IPS-18c (cell line): ENCODE results near the gene PPP1R8.

Experiments
- H3K4me3 ChIP-seq: 2 replicates; pipeline ENCODE4 v1.7.0; 2013; ENCODE audit warnings: low read depth, mild to moderate bottlenecking, low read length, moderate library complexity; ENCODE audit not compliant: insufficient read depth
- H3K9me3 ChIP-seq: one replicate; pipeline ENCODE4 v1.6.1; 2013; ENCODE audit warnings: mild to moderate bottlenecking, low read length, moderate library complexity; ENCODE audit not compliant: control insufficient read depth, insufficient read depth

Gene PPP1R8

GRCh38 chr1:27883536-27883935 is 53.0 kb downstream of the PPP1R8 start:
- no peaks in the 10 kb centered on the region for H3K9me3 ChIP-seq
- no peak overlapping the region for H3K4me3 ChIP-seq

- no peaks in the 10 kb centered on the region for H3K9me3 ChIP-seq
- no peak overlapping the region for H3K4me3 ChIP-seq
Observed at GRCh38 chr1:27884006-27884954, 53.7 kb downstream of the PPP1R8 start.

GRCh38 chr1:27885114-27885528 is 54.5 kb downstream of the PPP1R8 start:
- no peak overlapping the region for H3K4me3 ChIP-seq
- H3K9me3 ChIP-seq, result peaks cover 2% of the 10 kb centered on the region

- H3K9me3 ChIP-seq, result peaks cover 2% of the 10 kb centered on the region
- no peak overlapping the region for H3K4me3 ChIP-seq
Observed at GRCh38 chr1:27885621-27886352, 55.2 kb downstream of the PPP1R8 start.

- Histone ChIP-seq H3K4me3 (no peak overlapping the region), H3K9me3 (peaks cover 2% of the 10 kb centered on the region)
Observed at GRCh38 chr1:27886353-27886679, 55.7 kb downstream of the PPP1R8 start.

- Histone ChIP-seq H3K4me3 (no peak overlapping the region), H3K9me3 (peaks cover 2% of the 10 kb centered on the region)
Observed at GRCh38 chr1:27886744-27887143, 56.2 kb downstream of the PPP1R8 start.

- H3K4me3 ChIP-seq, result no peak overlapping the region
- H3K9me3 ChIP-seq, result peaks cover 2% of the 10 kb centered on the region
Observed at GRCh38 chr1:27887215-27888021, 56.8 kb downstream of the PPP1R8 start.

- Histone ChIP-seq H3K4me3 (no peak overlapping the region), H3K9me3 (peaks cover 4% of the 10 kb centered on the region)
Observed at GRCh38 chr1:27889506-27889905, 58.9 kb downstream of the PPP1R8 start.

- Histone ChIP-seq H3K4me3 (no peak overlapping the region), H3K9me3 (peaks cover 4% of the 10 kb centered on the region)
Observed at GRCh38 chr1:27891196-27891889, 60.8 kb downstream of the PPP1R8 start.

- peaks cover 3% of the 10 kb centered on the region for H3K9me3 ChIP-seq
- no peak overlapping the region for H3K4me3 ChIP-seq
Observed at GRCh38 chr1:27894521-27894920, 63.9 kb downstream of the PPP1R8 start.
